Naive thymus-derived CD4-positive, alpha-beta T cell (primary cell): ENCODE results near the gene ECI1. TPM values are rescaled to one million over a fixed set of nuclear protein-coding genes. Genes with fewer than 3 reads are reported as not detected.

Experiments
- ATAC-seq: fragments of 150-1000 bp; cut with Tn5 transposase; 2 replicates; pipeline ENCODE4 v1.10.0; 2021; ENCODE audit warnings: mild to moderate bottlenecking, moderate library complexity
- CTCF ChIA-PET: fragments of 350-600 bp; sonication (Branson Sonifier 250); formaldehyde crosslinking; loops from one replicate; lab custom pipeline; 2021; ENCODE audit warnings: antibody characterized with exemption; lab: Charles Lee
- POLR2A ChIA-PET: fragments of 350-600 bp; sonication (Branson Sonifier 250); formaldehyde crosslinking; loops from one replicate; lab custom pipeline; 2021; ENCODE audit warnings: antibody characterized with exemption, inconsistent platforms; lab: Charles Lee
- DNase-seq, 9 donors: peaks; one replicate each; pipeline versions ENCODE4 v3.0.0 to v3.0.0-alpha.2; 2020 to 2022; ENCODE audit warnings: mixed read lengths in 1 of 9
- H3K27ac ChIP-seq: one replicate; pipeline ENCODE4 v1.7.0; 2013; ENCODE audit warnings: mild to moderate bottlenecking, low read depth, low read length, moderate library complexity
- H3K27me3 ChIP-seq, 2 donors: one replicate each; pipeline ENCODE4 v1.7.0; 2013; ENCODE audit warnings: low read length in 2 of 2, mild to moderate bottlenecking in 2 of 2, moderate library complexity in 2 of 2; ENCODE audit not compliant: control insufficient read depth in 2 of 2, insufficient read depth in 2 of 2
- H3K36me3 ChIP-seq, 3 experiments: 1 replicate in 2 of 3; 2 replicates in 1 of 3; pipeline ENCODE4 v1.7.0; 2013; ENCODE audit warnings: low read length in 3 of 3, mild to moderate bottlenecking in 3 of 3, moderate library complexity in 1 of 3; ENCODE audit not compliant: insufficient read depth in 3 of 3, control insufficient read depth in 2 of 3
- H3K4me1 ChIP-seq, 2 donors: one replicate each; pipeline ENCODE4 v1.7.0; 2013; ENCODE audit warnings: low read length in 2 of 2, mild to moderate bottlenecking in 2 of 2, moderate library complexity in 1 of 2; ENCODE audit not compliant: control insufficient read depth in 2 of 2, insufficient read depth in 2 of 2
- H3K4me3 ChIP-seq: 2 replicates; pipeline ENCODE4 v1.7.0; 2013; ENCODE audit warnings: mild to moderate bottlenecking, low read length
- H3K9me3 ChIP-seq, 3 experiments: 1 replicate in 2 of 3; 2 replicates in 1 of 3; pipeline ENCODE4 v1.7.0; 2013; ENCODE audit warnings: low read length in 3 of 3; ENCODE audit not compliant: control insufficient read depth in 2 of 3
- H3K27ac Mint-ChIP-seq, 9 donors: one replicate each; pipeline ENCODE4 v1.8.0; 2020 to 2022; ENCODE audit warnings: mixed read lengths in 9 of 9, mild to moderate bottlenecking in 8 of 9, moderate library complexity in 5 of 9, inconsistent platforms in 2 of 9
- H3K27me3 Mint-ChIP-seq, 5 donors: one replicate each; pipeline ENCODE4 v1.8.0; 2021 to 2022; ENCODE audit warnings: mixed read lengths in 5 of 5, mild to moderate bottlenecking in 1 of 5
- H3K36me3 Mint-ChIP-seq, 5 donors: one replicate each; pipeline ENCODE4 v1.8.0; 2020 to 2022; ENCODE audit warnings: mixed read lengths in 5 of 5, mild to moderate bottlenecking in 3 of 5, inconsistent platforms in 1 of 5
- H3K4me1 Mint-ChIP-seq, 7 donors: one replicate each; pipeline ENCODE4 v1.8.0; 2020 to 2022; ENCODE audit warnings: mixed read lengths in 7 of 7, mild to moderate bottlenecking in 3 of 7, inconsistent platforms in 1 of 7
- H3K4me3 Mint-ChIP-seq, 10 donors: one replicate each; pipeline ENCODE4 v1.8.0; 2020 to 2022; ENCODE audit warnings: mild to moderate bottlenecking in 10 of 10, mixed read lengths in 10 of 10, moderate library complexity in 6 of 10, inconsistent platforms in 2 of 10
- H3K9me3 Mint-ChIP-seq, 11 donors: one replicate each; pipeline ENCODE4 v1.8.0; 2020 to 2022; ENCODE audit warnings: mixed read lengths in 11 of 11, mild to moderate bottlenecking in 4 of 11, inconsistent platforms in 1 of 11, moderate library complexity in 1 of 11
- intact Hi-C, 2 donors: fragments of 100-400 bp; cut with micrococcal nuclease; formaldehyde crosslinking; loops; one replicate each; pipeline ENCODE4 v1.15.1; 2023
- polyA plus RNA-seq, 2 donors: library from polyadenylated mRNA; unstranded; fragments of 300-500 nt; fragmentation: Illumina TruSeq; gene quantifications; one replicate each; pipeline ENCODE4 v1.2.3, GENCODE V29; 2021
- total RNA-seq, 6 experiments: library from RNA in 5 of 6; stranded (reverse) in 5 of 6; gene quantifications; 1 replicate in 5 of 6; 2 replicates in 1 of 6; pipeline ENCODE4 v1.2.3 and lab custom pipeline; 2021 to 2026

ECI1 gene
- total and polyA plus RNA-seq, 7 experiments from 2014 or later = 19.9 to 44.2 (median 28.6) TPM

DNA sequence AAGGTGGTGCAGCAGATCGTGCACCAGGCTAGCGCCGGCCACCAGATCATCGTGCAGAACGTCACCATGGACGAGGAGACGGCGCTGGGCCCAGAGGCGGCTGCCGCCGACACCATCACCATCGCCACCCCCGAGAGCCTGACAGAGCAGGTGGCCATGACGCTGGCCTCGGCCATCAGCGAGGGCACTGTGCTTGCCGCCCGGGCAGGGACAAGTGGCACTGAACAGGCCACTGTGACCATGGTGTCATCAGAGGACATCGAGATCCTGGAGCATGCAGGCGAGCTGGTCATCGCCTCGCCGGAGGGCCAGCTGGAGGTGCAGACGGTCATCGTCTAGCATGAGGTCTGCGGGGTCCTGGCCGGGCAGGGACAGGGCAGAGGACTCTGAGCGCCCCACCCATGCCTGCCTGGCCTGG, 16.1 kb downstream of the ECI1 start:
- CTCF ChIA-PET = no interaction called here
- Histone ChIP-seq H3K9me3 (no peaks in the 10 kb centered on the region), H3K4me3 (no peak overlapping the region), H3K27me3 (no peaks in the 10 kb centered on the region), H3K4me1 (no peaks in the 10 kb centered on the region), H3K27ac (no peak overlapping the region), H3K36me3 (peaks cover 0 to 56% (median 5%) of the 10 kb centered on the region in 3 experiments)
- H3K4me1 Mint-ChIP-seq = peaks cover 0 to 6% (median 0%) of the 10 kb centered on the region in 7 donors
- H3K27me3 Mint-ChIP-seq = no peaks in the 10 kb centered on the region
- ATAC-seq (no peak), DNase-seq (no peak)
- intact Hi-C loops = no loop called here
- H3K9me3 Mint-ChIP-seq = no peaks in the 10 kb centered on the region
- peaks cover 0 to 24% (median 3%) of the 10 kb centered on the region in 5 donors for H3K36me3 Mint-ChIP-seq
- H3K27ac Mint-ChIP-seq = no peak overlapping the region
- POLR2A ChIA-PET = no interaction called here
- H3K4me3 Mint-ChIP-seq = no peak overlapping the region

DNA sequence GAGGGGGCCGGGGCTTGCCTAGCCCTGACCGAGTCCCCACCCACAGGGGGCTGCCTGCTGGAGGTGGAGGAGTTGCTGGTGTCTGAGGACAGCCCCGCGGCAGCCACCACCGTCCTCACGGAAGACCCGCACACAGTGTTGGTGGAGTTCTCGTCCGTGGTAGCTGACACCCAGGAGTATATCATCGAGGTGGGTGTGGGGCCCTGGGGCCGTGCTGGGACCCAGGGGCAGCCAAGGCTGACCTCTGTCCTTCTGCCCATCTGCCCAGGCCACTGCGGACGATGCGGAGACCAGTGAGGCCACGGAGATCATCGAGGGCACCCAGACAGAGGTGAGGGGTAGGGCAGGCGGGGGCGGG, 16.6 kb downstream of the ECI1 start:
- Mint-ChIP-seq H3K9me3 (no peaks in the 10 kb centered on the region), H3K4me3 (no peak overlapping the region), H3K27me3 (no peaks in the 10 kb centered on the region), H3K27ac (no peak overlapping the region), H3K36me3 (peaks cover 0 to 29% (median 7%) of the 10 kb centered on the region in 5 donors), H3K4me1 (peaks cover 0 to 6% (median 0%) of the 10 kb centered on the region in 7 donors)
- Histone ChIP-seq H3K4me3 (no peak overlapping the region), H3K9me3 (no peaks in the 10 kb centered on the region), H3K4me1 (no peaks in the 10 kb centered on the region), H3K27ac (no peak overlapping the region), H3K27me3 (no peaks in the 10 kb centered on the region), H3K36me3 (peaks cover 0 to 61% (median 10%) of the 10 kb centered on the region in 3 experiments)
- intact Hi-C loops = no loop called here
- ChIA-PET POLR2A (no interaction called here), CTCF (no interaction called here)
- ATAC-seq (no peak), DNase-seq (no peak)

DNA sequence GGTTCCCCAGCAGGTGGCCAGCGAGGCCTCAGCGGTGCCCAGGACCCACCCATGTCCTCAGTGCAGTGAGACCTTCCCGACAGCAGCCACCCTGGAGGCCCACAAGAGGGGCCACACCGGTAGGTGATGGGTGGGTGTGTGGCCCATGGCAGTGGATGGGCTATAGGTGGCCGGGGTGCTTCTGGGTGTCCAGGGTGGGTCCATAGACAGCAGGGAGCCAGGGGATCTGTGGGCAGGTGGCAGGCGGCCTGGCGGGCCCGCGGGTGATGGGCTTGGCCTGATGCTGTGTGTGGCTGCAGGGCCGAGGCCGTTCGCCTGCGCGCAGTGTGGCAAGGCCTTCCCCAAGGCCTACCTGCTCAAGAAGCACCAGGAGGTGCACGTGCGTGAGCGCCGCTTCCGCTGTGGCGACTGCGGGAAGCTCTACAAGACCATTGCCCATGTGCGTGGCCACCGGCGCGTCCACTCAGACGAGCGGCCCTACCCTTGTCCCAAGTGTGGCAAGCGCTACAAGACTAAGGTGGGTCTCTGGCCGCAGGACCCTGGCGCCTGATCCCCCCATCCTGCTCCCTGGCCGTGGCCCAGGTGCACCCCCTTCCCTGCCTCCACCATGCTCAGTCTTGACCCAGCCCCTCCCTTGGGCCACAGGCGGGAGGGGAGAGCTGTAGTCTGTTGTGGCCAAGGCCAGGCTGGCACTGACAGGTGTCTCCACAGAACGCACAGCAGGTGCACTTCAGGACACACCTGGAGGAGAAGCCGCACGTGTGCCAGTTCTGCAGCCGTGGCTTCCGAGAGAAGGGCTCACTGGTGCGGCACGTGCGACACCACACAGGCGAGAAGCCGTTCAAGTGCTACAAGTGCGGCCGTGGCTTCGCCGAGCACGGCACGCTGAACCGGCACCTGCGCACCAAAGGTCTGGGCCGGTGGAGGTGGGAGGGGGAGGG, 17.2 kb downstream of the ECI1 start:
- DNase-seq = no peak
- no peak for ATAC-seq
- peaks cover 0 to 6% (median 0%) of the 10 kb centered on the region in 7 donors for H3K4me1 Mint-ChIP-seq
- no peak overlapping the region for H3K4me3 ChIP-seq
- POLR2A ChIA-PET = no interaction called here
- H3K4me1 ChIP-seq = no peaks in the 10 kb centered on the region
- no peaks in the 10 kb centered on the region for H3K9me3 Mint-ChIP-seq
- H3K27ac Mint-ChIP-seq = peak overlapping the region in 1 of 9 donors; percentile 46
- peaks cover 0 to 67% (median 11%) of the 10 kb centered on the region in 3 experiments for H3K36me3 ChIP-seq
- CTCF ChIA-PET = no interaction called here
- peaks cover 0 to 33% (median 7%) of the 10 kb centered on the region in 5 donors for H3K36me3 Mint-ChIP-seq
- no peaks in the 10 kb centered on the region for H3K27me3 Mint-ChIP-seq
- H3K9me3 ChIP-seq = no peaks in the 10 kb centered on the region
- H3K27me3 ChIP-seq = no peaks in the 10 kb centered on the region
- intact Hi-C loops = no loop called here
- no peak overlapping the region for H3K4me3 Mint-ChIP-seq
- no peak overlapping the region for H3K27ac ChIP-seq

GRCh38 chr16:2233046-2233775, 18.2 kb downstream of the ECI1 start:
- ChIA-PET POLR2A (no interaction called here), CTCF (no interaction called here)
- no peaks in the 10 kb centered on the region for H3K9me3 Mint-ChIP-seq
- H3K36me3 Mint-ChIP-seq = peaks cover 0 to 33% (median 7%) of the 10 kb centered on the region in 5 donors
- DNase-seq (no peak), ATAC-seq (no peak)
- H3K4me1 Mint-ChIP-seq = peaks cover 0 to 6% (median 0%) of the 10 kb centered on the region in 7 donors
- H3K27me3 Mint-ChIP-seq = no peaks in the 10 kb centered on the region
- H3K4me1 ChIP-seq = no peaks in the 10 kb centered on the region
- H3K9me3 ChIP-seq = no peaks in the 10 kb centered on the region
- intact Hi-C loops = no loop called here
- no peak overlapping the region for H3K4me3 ChIP-seq
- H3K27ac ChIP-seq = no peak overlapping the region
- peak overlapping the region in 1 of 9 donors; percentile 46 for H3K27ac Mint-ChIP-seq
- H3K36me3 ChIP-seq = peaks cover 0 to 77% (median 15%) of the 10 kb centered on the region in 3 experiments
- H3K27me3 ChIP-seq = no peaks in the 10 kb centered on the region
- H3K4me3 Mint-ChIP-seq = no peak overlapping the region

DNA sequence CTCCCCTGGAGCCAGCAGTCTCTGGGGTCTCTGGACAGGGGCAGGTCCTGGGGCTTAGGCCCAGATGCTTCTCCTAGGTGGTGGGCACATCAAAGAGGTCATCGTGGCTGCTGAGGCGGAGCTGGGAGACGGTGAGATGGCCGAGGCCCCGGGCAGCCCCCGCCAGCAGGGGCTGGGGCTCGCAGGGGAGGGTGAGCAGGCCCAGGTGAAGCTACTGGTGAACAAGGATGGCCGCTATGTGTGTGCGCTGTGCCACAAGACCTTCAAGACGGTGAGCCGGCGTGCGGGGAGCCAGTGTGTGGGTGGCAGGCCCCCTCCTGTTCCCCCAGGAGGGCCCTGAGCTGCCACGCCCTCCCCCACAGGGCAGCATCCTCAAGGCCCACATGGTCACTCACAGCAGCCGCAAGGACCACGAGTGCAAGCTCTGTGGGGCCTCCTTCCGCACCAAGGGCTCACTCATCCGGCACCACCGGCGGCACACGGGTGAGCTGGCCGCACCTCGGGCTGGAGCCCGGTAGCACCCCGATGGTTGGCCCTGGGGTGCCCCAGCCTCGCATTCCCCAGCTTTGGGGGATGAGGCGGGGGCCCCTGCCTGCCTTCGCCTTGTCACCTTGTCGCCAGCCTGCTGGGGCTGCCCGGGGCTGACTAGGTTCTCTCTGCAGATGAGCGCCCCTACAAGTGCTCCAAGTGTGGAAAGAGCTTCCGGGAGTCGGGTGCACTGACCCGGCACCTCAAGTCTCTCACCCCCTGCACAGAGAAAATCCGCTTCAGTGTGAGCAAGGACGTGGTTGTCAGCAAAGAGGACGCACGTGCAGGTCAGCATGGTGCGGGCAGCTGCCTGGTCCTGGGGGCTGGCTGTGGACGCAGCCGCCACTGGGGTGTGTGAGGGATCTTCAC, 19.0 kb downstream of the ECI1 start:
- Histone ChIP-seq H3K36me3 (peaks cover 0 to 82% (median 15%) of the 10 kb centered on the region in 3 experiments), H3K9me3 (no peaks in the 10 kb centered on the region), H3K27me3 (no peaks in the 10 kb centered on the region), H3K27ac (no peak overlapping the region), H3K4me3 (no peak overlapping the region), H3K4me1 (no peaks in the 10 kb centered on the region)
- no peak for ATAC-seq
- ChIA-PET CTCF (no interaction called here), POLR2A (no interaction called here)
- no peak overlapping the region for H3K4me3 Mint-ChIP-seq
- intact Hi-C loops = no loop called here
- H3K4me1 Mint-ChIP-seq = peaks cover 0 to 6% (median 0%) of the 10 kb centered on the region in 7 donors
- no peak for DNase-seq
- H3K27me3 Mint-ChIP-seq = no peaks in the 10 kb centered on the region
- H3K27ac Mint-ChIP-seq = no peak overlapping the region
- peaks cover 0 to 33% (median 7%) of the 10 kb centered on the region in 5 donors for H3K36me3 Mint-ChIP-seq
- no peaks in the 10 kb centered on the region for H3K9me3 Mint-ChIP-seq
